Activated CD8-positive, alpha-beta T cell treated with anti-CD3 and anti-CD28 coated beads, Interleukin-2, amount 10 ng/mL, durations not matched to agents 7 days and 5 days (primary cell): ENCODE measurements around the gene SLFN5. TPM values are rescaled to one million over a fixed set of nuclear protein-coding genes. Genes with fewer than 3 reads are reported as not detected.

ENCODE experiments used
- ATAC-seq: fragments of 150-1000 bp; cut with Tn5 transposase; one replicate; pipeline ENCODE4 v1.10.0; 2021; ENCODE audit warnings: moderate library complexity
- CTCF ChIA-PET: fragments of 350-600 bp; sonication (Branson Sonifier 250); formaldehyde crosslinking; loops from one replicate; lab custom pipeline; 2021; ENCODE audit warnings: antibody characterized with exemption; lab: Charles Lee
- POLR2A ChIA-PET: fragments of 350-600 bp; sonication (Branson Sonifier 250); formaldehyde crosslinking; loops from one replicate; lab custom pipeline; 2021; ENCODE audit warnings: antibody characterized with exemption; lab: Charles Lee
- DNase-seq: peaks from one replicate; pipeline ENCODE4 v3.0.0-alpha.2; 2020
- H3K27ac Mint-ChIP-seq: one replicate; pipeline ENCODE4 v1.8.0; 2021; ENCODE audit warnings: mild to moderate bottlenecking, mixed read lengths
- H3K27me3 Mint-ChIP-seq: one replicate; pipeline ENCODE4 v1.8.0; 2021; ENCODE audit warnings: low read depth, mixed read lengths
- H3K36me3 Mint-ChIP-seq: one replicate; pipeline ENCODE4 v1.8.0; 2021; ENCODE audit warnings: low read depth, mixed read lengths
- H3K4me1 Mint-ChIP-seq: one replicate; pipeline ENCODE4 v1.8.0; 2021; ENCODE audit warnings: low read depth, mixed read lengths
- H3K4me3 Mint-ChIP-seq: one replicate; pipeline ENCODE4 v1.8.0; 2021; ENCODE audit warnings: mild to moderate bottlenecking, mixed read lengths
- H3K9me3 Mint-ChIP-seq: one replicate; pipeline ENCODE4 v1.8.0; 2022; ENCODE audit warnings: mixed read lengths; ENCODE audit not compliant: insufficient read depth
- total RNA-seq, 2 experiments: library from RNA; stranded (reverse); gene quantifications; one replicate each; pipeline ENCODE4 v1.2.3, GENCODE V29; 2021

The SLFN5 gene
- total RNA-seq, 2 experiments from 2014 or later, result 209 to 212 TPM

- Mint-ChIP-seq H3K27ac (peak overlapping the region; percentile 90), H3K36me3 (peaks cover 10% of the 10 kb centered on the region), H3K4me1 (peaks cover 27% of the 10 kb centered on the region), H3K27me3 (no peaks in the 10 kb centered on the region), H3K9me3 (peaks cover 10% of the 10 kb centered on the region), H3K4me3 (peak overlapping the region; percentile 89)
- POLR2A ChIA-PET, result interaction anchor here (0.5 to 2.7 kb wide), 17 partner anchors 33 to 274 kb away, joined by 3 to 31 read pairs (median 3); partner anchors contain the start of genes AP2B1, PEX12, SLFN11 and SLFN12L
- CTCF ChIA-PET, result interaction anchor here (0.6 to 5.1 kb wide), 74 partner anchors 9 to 948 kb away, joined by 3 to 96 read pairs (median 4); partner anchors contain the start of genes AP2B1, PEX12, SLFN11 and SLFN12L
- ATAC-seq (peak; percentile 93), DNase-seq (peak; percentile 94)
Measured at GRCh38 chr17:35312790-35313711, 70.2 kb downstream of the SLFN5 start.

- Mint-ChIP-seq H3K4me3 (peak overlapping the region; percentile 89), H3K9me3 (peaks cover 4% of the 10 kb centered on the region), H3K4me1 (peaks cover 27% of the 10 kb centered on the region), H3K27ac (peak overlapping the region; percentile 90), H3K27me3 (no peaks in the 10 kb centered on the region), H3K36me3 (peaks cover 4% of the 10 kb centered on the region)
- DNase-seq (peak; percentile 24), ATAC-seq (no peak)
- POLR2A ChIA-PET, result interaction anchor here (1.1 to 2.7 kb wide), 10 partner anchors 34 to 273 kb away, joined by 3 to 31 read pairs (median 6); partner anchors contain the start of genes AP2B1, PEX12, SLFN11 and SLFN12L
- CTCF ChIA-PET, result interaction anchor here (0.7 to 5.1 kb wide), 29 partner anchors 16 to 268 kb away, joined by 3 to 96 read pairs (median 6); partner anchors contain the start of genes PEX12, SLFN11 and SLFN12L
Measured at GRCh38 chr17:35313875-35314409, 71.1 kb downstream of the SLFN5 start.

GRCh38 chr17:35314415-35315216, 71.7 kb downstream of the SLFN5 start:
- CTCF ChIA-PET, result interaction anchor here (1.6 to 5.1 kb wide), 7 partner anchors 16 to 224 kb away, joined by 5 to 96 read pairs (median 19); partner anchors contain the start of genes SLFN11 and SLFN12L
- ATAC-seq (no peak), DNase-seq (no peak)
- Mint-ChIP-seq H3K4me3 (peak overlapping the region; percentile 89), H3K36me3 (peaks cover 2% of the 10 kb centered on the region), H3K27ac (peak overlapping the region; percentile 90), H3K27me3 (no peaks in the 10 kb centered on the region), H3K9me3 (peaks cover 4% of the 10 kb centered on the region), H3K4me1 (peaks cover 27% of the 10 kb centered on the region)
- POLR2A ChIA-PET, result interaction anchor here (1.2 to 2.7 kb wide), 3 partner anchors 59 to 223 kb away, joined by 3 to 31 read pairs (median 8); partner anchors contain the start of genes SLFN11, SLFN12L and SLFN5

GRCh38 chr17:35315283-35315682, 72.4 kb downstream of the SLFN5 start:
- Mint-ChIP-seq H3K4me1 (peaks cover 27% of the 10 kb centered on the region), H3K27ac (no peak overlapping the region), H3K4me3 (no peak overlapping the region), H3K27me3 (no peaks in the 10 kb centered on the region), H3K36me3 (peaks cover 7% of the 10 kb centered on the region), H3K9me3 (peaks cover 4% of the 10 kb centered on the region)
- DNase-seq (no peak), ATAC-seq (no peak)
- CTCF ChIA-PET, result no interaction called here
- POLR2A ChIA-PET, result interaction anchor here (1.3 to 2.7 kb wide), 2 partner anchors 72 to 223 kb away, joined by 3 to 31 read pairs; partner anchors contain the start of genes SLFN12L and SLFN5

GRCh38 chr17:35315971-35316370, 73.1 kb downstream of the SLFN5 start:
- CTCF ChIA-PET, result no interaction called here

GRCh38 chr17:35322749-35323148, 79.9 kb downstream of the SLFN5 start:
- H3K36me3 Mint-ChIP-seq, result peaks cover 52% of the 10 kb centered on the region
- peaks cover 2% of the 10 kb centered on the region for H3K4me1 Mint-ChIP-seq
- no peak overlapping the region for H3K4me3 Mint-ChIP-seq
- H3K9me3 Mint-ChIP-seq, result peaks cover 5% of the 10 kb centered on the region
- ATAC-seq (no peak), DNase-seq (no peak)
- peaks cover 6% of the 10 kb centered on the region for H3K27me3 Mint-ChIP-seq
- H3K27ac Mint-ChIP-seq, result no peak overlapping the region
- CTCF ChIA-PET, result no interaction called here
- POLR2A ChIA-PET, result no interaction called here

More at GRCh38 chr17:35315971-35316370, 73.1 kb downstream of the SLFN5 start:
- Mint-ChIP-seq H3K27me3 (no peaks in the 10 kb centered on the region), H3K4me1 (peaks cover 27% of the 10 kb centered on the region), H3K27ac (no peak overlapping the region), H3K4me3 (no peak overlapping the region), H3K36me3 (peaks cover 7% of the 10 kb centered on the region), H3K9me3 (peaks cover 4% of the 10 kb centered on the region)
- POLR2A ChIA-PET, result interaction anchor here (1.3 kb wide), 1 partner anchor 73 kb away, joined by 3 read pairs; the partner anchor contains the start of gene SLFN5
- no peak for DNase-seq
- ATAC-seq, result no peak

Other genes starting within 250 kb of the SLFN5 start
- gene RFFL, start 179.4 kb upstream of the SLFN5 start, total RNA-seq, result 10 to 100 TPM; 26.4 to 29.1 TPM
- gene RAD51D, start 123.2 kb upstream of the SLFN5 start, total RNA-seq, result 10 to 100 TPM; 32.1 to 33.6 TPM
- gene FNDC8, start 121.5 kb upstream of the SLFN5 start, total RNA-seq, result not detected
- gene NLE1, start 100.8 kb upstream of the SLFN5 start, total RNA-seq, result 10 to 100 TPM; 22.1 to 23.3 TPM
- gene UNC45B, start 95.3 kb upstream of the SLFN5 start, total RNA-seq, result not detected
- gene SLC35G3, start 48.7 kb upstream of the SLFN5 start, total RNA-seq, result not detected
- gene SLFN11, start 130.5 kb downstream of the SLFN5 start, total RNA-seq, result 10 to 100 TPM; 40.0 to 50.1 TPM
- gene SLFN12, start 189.4 kb downstream of the SLFN5 start, total RNA-seq, result 10 to 100 TPM; 11.2 to 12.4 TPM
- 10 to 100 TPM; 56.2 to 56.3 TPM for gene SLFN13, start 205.7 kb downstream of the SLFN5 start, total RNA-seq